Measurements from ENCODE around the gene SCFD2.
"Not testable (repeated sequence)": the region's sequence is repeated elsewhere in the genome, so short reads cannot be mapped to it uniquely, and the experiment has no call there.

The SCFD2 gene

DNA sequence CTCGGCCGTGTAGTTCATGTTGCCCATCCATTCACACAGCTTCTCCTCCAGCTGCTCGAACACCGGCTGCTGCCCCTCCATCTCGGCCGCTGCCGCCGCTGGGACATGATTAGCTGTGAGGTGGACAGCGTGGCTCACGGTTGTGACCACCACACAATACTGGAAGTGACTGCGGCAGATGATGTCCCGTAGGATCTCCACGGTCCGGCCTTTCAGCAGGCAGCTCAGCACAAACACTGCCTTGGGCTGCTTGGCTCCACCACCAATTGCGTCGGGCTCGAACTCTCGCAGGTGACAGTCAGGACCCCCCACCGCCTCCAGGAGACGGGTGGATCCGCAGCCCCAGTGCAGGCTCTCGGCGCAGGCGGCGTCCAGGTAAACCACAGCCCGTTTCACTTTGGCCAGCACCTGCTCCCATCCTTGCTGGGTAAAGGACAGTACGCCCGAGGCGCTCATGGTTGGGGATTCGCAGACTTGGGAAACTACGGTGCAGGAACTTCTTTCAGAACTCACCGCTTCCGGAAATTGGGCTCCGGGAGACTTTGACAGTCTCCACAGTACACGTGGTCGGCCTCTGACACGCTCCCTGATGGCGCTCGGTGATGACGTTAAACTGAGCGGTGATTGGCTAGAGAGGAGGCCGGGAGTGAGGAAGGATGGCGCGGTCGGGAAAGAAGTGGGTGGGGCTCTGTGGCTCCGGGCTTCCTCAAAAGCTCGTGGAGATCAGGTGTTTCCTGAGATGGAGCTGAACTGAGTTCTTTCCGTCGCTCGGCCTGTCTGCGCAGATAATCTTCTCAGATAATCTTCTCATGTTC is at the start of gene SCFD2:
Gene SCFD2 (minus strand): TSS at position 576 of the 815 bp plus-strand sequence.
- peak; percentile 29 to 92 for DNase-seq

- DNase-seq, result not testable (repeated sequence)
These were observed 43.6 kb upstream of the SCFD2 start for GRCh38 chr4:53409479-53409878.

GRCh38 chr4:53380221-53380620 is 14.4 kb upstream of the SCFD2 start:
- DNase-seq, result no peak

GRCh38 chr4:53378171-53378482 is 12.3 kb upstream of the SCFD2 start:
- no peak for DNase-seq

GRCh38 chr4:53377319-53378170 is 11.7 kb upstream of the SCFD2 start, which contains the start of gene FIP1L1:
FIP1L1 (plus strand) TSS chr4:53377641; CDS start chr4:53377839, 198 bp downstream.
- DNase-seq, result peak; percentile 42 to 43

DNA sequence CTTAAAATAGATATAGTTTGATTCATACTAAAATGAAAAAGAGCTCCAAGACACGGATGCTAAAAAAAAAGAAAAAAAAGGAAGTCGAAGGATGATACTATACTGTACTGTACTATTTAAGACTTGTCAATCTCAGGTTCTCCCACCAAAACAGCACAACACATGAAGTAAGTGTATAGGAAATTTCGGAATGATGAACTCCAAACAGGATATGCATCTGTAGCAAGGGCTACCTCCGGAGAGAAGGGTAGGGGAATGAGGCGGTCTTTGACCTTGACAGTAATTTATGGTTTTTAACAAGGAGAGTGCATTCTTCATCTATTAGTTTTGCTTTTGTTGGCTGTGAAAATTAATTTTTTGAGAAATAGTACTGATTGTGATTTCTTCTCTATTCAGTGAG is 11.0 kb upstream of the SCFD2 start:
- no peak for DNase-seq

GRCh38 chr4:53374777-53375258 is 9.0 kb upstream of the SCFD2 start:
- no peak for DNase-seq

- no peak for DNase-seq
These were observed 6.1 kb upstream of the SCFD2 start for GRCh38 chr4:53371843-53372521.

- DNase-seq, result no peak
These were observed 5.2 kb upstream of the SCFD2 start for GRCh38 chr4:53371049-53371448.

DNA sequence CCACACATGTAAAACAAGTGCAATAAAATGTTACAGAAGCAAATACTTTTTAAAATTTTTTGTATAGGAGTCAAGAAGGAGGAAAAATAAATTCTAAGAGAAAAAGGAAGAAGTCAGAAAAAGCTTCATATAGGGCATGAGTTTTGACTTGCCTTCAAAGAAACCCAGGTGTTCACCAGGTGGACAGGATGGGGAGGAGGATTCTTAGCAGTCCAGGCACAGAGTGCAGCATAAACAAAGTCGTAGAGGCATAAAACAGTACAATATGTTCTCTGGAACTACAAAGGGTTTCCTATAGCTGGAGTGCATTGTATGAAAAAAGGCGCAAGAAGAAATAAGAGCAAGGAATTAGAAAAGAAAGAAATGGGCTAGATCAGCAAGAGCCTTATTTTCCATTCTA is 1.9 kb upstream of the SCFD2 start:
- DNase-seq, result no peak

DNA sequence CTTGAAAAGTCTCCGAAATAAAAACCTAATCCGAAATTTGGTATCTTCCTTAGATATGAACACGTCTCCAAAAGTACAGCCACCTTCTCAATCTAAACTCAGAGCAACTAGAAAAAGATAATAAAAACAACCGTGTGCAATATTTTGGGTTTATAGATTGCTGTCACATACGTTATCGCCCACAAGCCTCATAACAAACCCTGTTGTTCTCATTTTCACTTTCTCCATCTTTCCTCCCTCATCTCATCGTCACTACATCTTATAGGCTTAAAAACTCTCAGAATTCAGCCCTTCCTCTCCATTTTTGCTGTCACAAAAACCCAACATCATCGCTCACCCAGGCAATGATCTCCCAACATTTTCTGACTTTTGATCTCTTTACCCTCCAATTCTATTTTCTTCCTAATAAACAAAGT is 448 bp upstream of the SCFD2 start:
- no peak for DNase-seq

- no peak for DNase-seq
These were observed 758 bp downstream of the SCFD2 start for GRCh38 chr4:53365121-53365485.

GRCh38 chr4:53364624-53365023 is 1.2 kb downstream of the SCFD2 start:
- no peak for DNase-seq

DNA sequence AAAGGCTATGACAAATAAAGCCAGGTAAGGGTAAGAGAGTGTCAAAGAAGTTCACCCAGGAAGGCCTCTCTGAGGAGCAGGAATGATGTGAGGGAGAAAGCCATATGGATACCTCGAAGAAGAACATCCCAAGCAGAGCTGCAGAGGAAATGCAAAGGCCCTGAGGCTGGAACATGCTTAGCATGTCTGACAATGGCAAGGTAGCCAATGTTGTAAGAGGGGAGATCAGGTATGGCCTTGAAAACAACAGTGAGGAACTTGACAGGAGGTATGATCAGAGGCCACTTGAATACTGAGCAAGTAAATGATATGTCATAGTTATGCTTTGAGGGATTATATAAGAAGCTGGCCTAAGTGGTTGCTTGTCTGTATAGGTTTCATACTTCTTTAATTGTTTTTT is 3.8 kb downstream of the SCFD2 start:
- DNase-seq, result no peak

GRCh38 chr4:53361451-53361850 is 4.4 kb downstream of the SCFD2 start:
- no peak for DNase-seq

DNA sequence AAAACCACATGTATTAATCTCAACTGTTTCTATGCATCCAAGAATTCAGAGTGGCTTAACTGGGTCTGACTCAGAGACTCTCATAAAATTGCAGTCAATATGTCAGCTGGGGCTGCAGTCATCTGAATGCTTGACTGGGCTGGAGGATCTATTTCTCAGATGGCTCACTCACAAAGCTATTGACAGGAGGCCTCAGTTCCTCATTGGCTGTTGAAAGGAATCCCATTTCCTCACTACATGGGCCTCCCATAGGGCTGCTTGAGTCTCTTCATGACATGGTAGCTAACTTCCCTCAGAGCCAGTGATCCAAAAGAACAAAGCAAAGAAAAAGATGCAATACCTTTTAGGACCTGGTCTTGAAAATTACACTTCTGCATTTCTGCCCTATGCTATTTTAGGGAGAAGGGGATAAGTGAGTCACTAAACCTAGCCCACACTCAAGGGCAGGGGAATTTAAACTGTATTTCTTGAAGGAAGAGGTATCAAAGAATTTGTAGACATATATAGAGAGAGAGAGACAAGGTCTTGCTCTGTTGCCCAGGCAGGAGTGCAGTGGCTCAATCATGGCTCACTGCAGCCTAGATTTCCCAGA is 9.8 kb downstream of the SCFD2 start:
- DNase-seq, result no peak

DNA sequence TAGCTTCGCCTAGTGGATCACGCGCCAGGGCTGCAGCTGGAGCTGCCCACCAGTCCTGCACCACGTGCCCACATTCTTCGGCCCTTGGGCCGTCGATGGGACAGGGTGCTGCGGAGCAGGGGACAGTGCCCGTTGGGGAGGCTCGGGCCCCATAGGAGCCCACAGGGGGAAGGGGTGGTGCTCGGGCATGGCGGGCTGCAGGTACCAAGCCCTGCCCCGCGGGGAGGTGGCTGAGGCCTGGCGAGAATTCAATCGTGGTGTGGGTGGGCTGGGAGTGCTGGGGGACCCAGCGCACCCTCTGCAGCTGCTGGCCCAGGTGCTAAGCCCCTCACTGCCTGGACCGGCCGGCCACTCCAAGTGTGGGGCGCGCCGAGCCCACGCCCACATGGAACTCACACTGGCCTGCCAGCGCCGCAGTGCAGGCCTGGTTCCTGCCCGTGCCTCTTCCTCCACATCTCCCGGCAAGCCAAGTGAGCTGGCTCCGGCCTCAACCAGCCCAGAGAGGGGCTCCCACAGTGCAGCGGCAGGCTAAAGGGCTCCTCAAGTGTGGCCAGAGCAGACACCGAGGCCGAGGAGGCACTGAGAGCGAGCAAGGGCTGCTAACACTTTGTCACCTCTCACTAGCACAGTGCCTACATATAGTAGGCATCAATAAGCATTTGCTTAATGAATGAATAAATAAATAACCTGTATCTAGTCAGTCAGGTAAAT is 11.7 kb downstream of the SCFD2 start:
- no peak for DNase-seq

GRCh38 chr4:53349091-53349491 is 16.8 kb downstream of the SCFD2 start:
- no peak for DNase-seq

DNA sequence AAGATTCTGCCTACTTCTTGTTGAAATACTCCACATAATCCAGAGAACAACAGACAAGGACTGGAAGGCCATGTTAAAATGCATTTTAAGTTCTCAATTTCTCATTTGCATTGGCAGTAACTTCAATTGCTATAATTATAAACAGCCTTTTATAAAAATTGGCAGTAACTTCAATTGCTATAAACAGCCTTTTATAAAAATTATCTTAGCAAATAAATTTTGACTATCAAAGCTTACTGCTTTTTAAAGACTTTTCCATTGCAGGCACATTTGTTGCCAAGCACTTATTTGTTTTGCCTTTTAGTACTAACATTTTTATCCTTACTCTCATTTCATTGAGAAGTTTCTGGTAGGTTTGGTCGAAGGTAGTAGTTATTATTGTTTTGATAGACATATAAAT is 17.8 kb downstream of the SCFD2 start:
- no peak for DNase-seq

DNA sequence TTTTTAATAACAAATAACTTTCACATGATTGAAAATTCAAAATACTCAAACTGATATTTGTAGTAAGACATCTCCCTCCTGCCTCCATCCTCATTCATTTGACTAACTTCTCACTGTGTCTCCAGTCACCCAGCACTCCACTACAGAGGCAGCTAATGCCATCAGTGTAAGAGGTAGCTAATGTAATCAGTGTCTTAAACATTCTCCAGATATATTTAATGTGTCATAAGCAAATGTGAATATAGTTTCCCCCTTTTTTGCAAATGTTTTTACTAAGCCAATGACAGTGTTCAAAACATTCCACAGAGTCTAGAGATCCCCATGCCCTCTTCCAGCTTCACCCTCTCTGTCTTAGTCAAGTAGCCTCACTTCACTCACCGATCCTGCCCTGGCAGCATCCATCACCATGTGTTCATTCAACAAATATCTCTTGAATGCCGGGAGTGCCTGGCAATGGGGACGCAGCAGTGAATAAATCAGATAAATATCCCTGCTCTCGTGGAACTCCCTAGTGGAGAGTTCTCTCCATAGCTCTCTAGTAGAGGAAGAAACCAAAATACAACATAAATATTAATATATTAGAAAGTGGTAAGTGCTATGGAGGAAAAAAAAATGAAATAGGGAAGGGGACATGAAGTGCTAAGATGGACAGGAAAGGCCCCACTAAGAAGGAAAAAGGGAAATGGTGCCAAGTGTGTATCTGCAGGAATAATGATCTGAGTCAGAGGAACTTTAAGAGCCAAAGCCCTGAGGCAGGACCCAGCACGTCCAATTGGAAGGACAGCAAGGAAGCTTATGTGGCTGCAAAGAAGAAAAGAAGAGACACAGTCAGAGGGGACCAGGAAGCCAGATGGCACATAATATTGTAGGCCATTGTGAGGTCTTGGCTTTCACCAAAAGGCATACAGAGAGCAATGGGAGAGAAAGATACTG is 18.7 kb downstream of the SCFD2 start:
- DNase-seq, result no peak

DNA sequence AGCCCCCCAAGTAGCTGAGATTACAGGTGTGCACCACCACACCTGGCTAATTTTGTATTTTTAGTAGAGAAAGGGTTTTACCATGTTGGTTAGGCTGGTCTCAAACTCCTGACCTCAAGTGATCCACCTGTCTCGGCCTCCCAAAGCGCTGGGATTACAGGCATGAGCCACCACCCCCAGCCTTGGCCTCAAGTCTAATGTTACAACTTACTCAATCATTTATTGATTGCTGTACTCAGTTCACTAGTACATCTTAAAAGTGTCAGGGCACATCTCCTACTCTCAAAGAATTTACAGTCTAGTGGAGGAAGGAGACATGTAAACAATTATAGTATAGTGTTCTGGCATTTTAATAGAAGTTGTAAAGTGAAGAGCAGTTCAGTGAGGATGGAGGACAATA is 19.5 kb downstream of the SCFD2 start:
- not testable (repeated sequence) for DNase-seq

All from cerebellar nuclear complex (tissue), 1 donor.